ENCODE results near the gene PKNOX1. TPM values are rescaled to one million over a fixed set of nuclear protein-coding genes. Genes with fewer than 3 reads are reported as not detected.

The PKNOX1 gene
- total and polyA plus RNA-seq, 2 of the 13 experiments (the other 11 are each of a cell fraction or from before 2014, with no cell fraction given): 7.9 to 16.2 TPM

GRCh38 chr21:43020771-43021170, 46.4 kb downstream of the PKNOX1 start:
- 97% methylated on average over 6 of the region's 6 CpGs for WGBS (ENCODE audit: low lambda C conversion rate)
- FAIRE-seq: no peak
- TF ChIP-seq BRD4 (CRISPR knock-in tag; IDR thresholded peaks at IDR 0.05) (no peak), HNF1A (IDR thresholded peaks at IDR 0.05; ENCODE audit: low read depth) (no peak), HNF1A (CRISPR knock-in tag; IDR thresholded peaks at IDR 0.05; ENCODE audit: borderline replicate concordance) (no peak), HNF4G (IDR thresholded peaks at IDR 0.05; ENCODE audit: borderline replicate concordance, low read depth, low read length) (no peak), HNF4G (CRISPR knock-in tag; IDR thresholded peaks at IDR 0.05; ENCODE audit: borderline replicate concordance, low read depth) (no peak), TCF7 (IDR thresholded peaks at IDR 0.05; ENCODE audit: low read depth) (no peak), JUNB (CRISPR knock-in tag; IDR thresholded peaks at IDR 0.05; ENCODE audit: borderline replicate concordance) (no peak), ARID5B (CRISPR knock-in tag; IDR thresholded peaks at IDR 0.05) (no peak), MTA1 (CRISPR knock-in tag; IDR thresholded peaks at IDR 0.05; ENCODE audit: borderline replicate concordance) (no peak), ZSCAN31 (CRISPR knock-in tag; IDR thresholded peaks at IDR 0.05; ENCODE audit: low read depth) (no peak), ETV6 (CRISPR knock-in tag; conservative IDR thresholded peaks at IDR 0.05) (no peak), KLF15 (CRISPR knock-in tag; IDR thresholded peaks at IDR 0.05; ENCODE audit: borderline replicate concordance) (no peak), LRRFIP1 (CRISPR knock-in tag; conservative IDR thresholded peaks at IDR 0.05) (no peak), TOE1 (CRISPR knock-in tag; IDR thresholded peaks at IDR 0.05) (no peak), NONO (IDR thresholded peaks at IDR 0.05) (no peak), NONO (CRISPR knock-in tag; conservative IDR thresholded peaks at IDR 0.05) (no peak)

More at GRCh38 chr21:43020771-43021170, 46.4 kb downstream of the PKNOX1 start:
- Histone ChIP-seq H2AFZ (ENCODE audit: low read length) (no peak overlapping the region), H3K36me3 (replicated peaks in 1 of 2; ENCODE audit: control insufficient read depth in 1 of 2, insufficient read depth in 2 of 2, low read length in 2 of 2) (peaks cover 17 to 46% of the 10 kb centered on the region in 2 experiments; a peak in 4 of 5 replicates), H3K9ac (ENCODE audit: insufficient read depth, low read depth, low read length) (no peak overlapping the region), H3K79me2 (ENCODE audit: insufficient read depth, low read length) (no peaks in the 10 kb centered on the region), H3K4me3 (replicated peaks in 1 of 3; ENCODE audit: insufficient read depth in 1 of 3, low read depth in 2 of 3, low read length in 3 of 3) (no peak overlapping the region), H3K27ac (ENCODE audit: extremely low read length, insufficient read depth, low read length) (no peak overlapping the region), H3K4me1 (ENCODE audit: insufficient read depth, low read length) (no peaks in the 10 kb centered on the region), H3K4me2 (ENCODE audit: low read depth, low read length) (no peak overlapping the region), H3K9me3 (ENCODE audit: low read length) (no peaks in the 10 kb centered on the region), H3K27me3 (ENCODE audit: control insufficient read depth in 1 of 2, insufficient read depth in 2 of 2, low read length in 2 of 2) (no peaks in the 10 kb centered on the region), H4K20me1 (ENCODE audit: insufficient read depth, low read length) (no peaks in the 10 kb centered on the region)
- DNase-seq (ENCODE audit: low spot score) (no peak), ATAC-seq (no peak)
- ChIA-PET CTCF (ENCODE audit: low intra/inter-chr PET ratio, low total read pairs) (no interaction called here), POLR2A (no interaction called here)
- in situ Hi-C loops (cut with HindIII; ENCODE audit: extremely low pct_ligation_motif_present, low pct_unique_long_range_greater_than_20kb): no loop called here
- intact Hi-C loops (cut with micrococcal nuclease; ENCODE audit: unreplicated experiment): no loop called here
- BruUV-seq (replicated peaks): no TSS peak
